Activated B cell treated with CpG ODN at 0.5 μM for 24 hours (primary cell): ENCODE data around the gene MBD6. TPM values are rescaled to one million over a fixed set of nuclear protein-coding genes. Genes with fewer than 3 reads are reported as not detected.

ENCODE experiments used
- ATAC-seq: fragments of 200-7000 bp; cut with Tn5 transposase; one replicate; pipeline ENCODE4 v1.10.0; 2021; ENCODE audit warnings: low read depth, mild to moderate bottlenecking, moderate library complexity
- CTCF ChIA-PET: fragments of 350-600 bp; sonication (Branson Sonifier 250); formaldehyde crosslinking; loops from one replicate; lab custom pipeline; 2021; ENCODE audit warnings: antibody characterized with exemption; lab: Charles Lee
- POLR2A ChIA-PET: fragments of 350-600 bp; sonication (Branson Sonifier 250); formaldehyde crosslinking; loops from one replicate; lab custom pipeline; 2021; ENCODE audit warnings: antibody characterized with exemption; lab: Charles Lee
- DNase-seq: peaks from one replicate; pipeline ENCODE4 v3.0.0; 2022
- H3K27ac Mint-ChIP-seq: one replicate; pipeline ENCODE4 v1.8.0; 2020; ENCODE audit warnings: mixed read lengths
- H3K27me3 Mint-ChIP-seq: one replicate; pipeline ENCODE4 v1.8.0; 2021; ENCODE audit warnings: mixed read lengths
- H3K36me3 Mint-ChIP-seq: one replicate; pipeline ENCODE4 v1.8.0; 2021; ENCODE audit warnings: low read depth, mixed read lengths
- H3K4me1 Mint-ChIP-seq: one replicate; pipeline ENCODE4 v1.8.0; 2021; ENCODE audit warnings: mixed read lengths
- H3K4me3 Mint-ChIP-seq: one replicate; pipeline ENCODE4 v1.8.0; 2020; ENCODE audit warnings: mild to moderate bottlenecking, mixed read lengths
- H3K9me3 Mint-ChIP-seq: one replicate; pipeline ENCODE4 v1.8.0; 2020; ENCODE audit warnings: mixed read lengths
- CTCF ChIP-seq: fragments of 200-600 bp; IDR thresholded peaks from one replicate; pipeline ENCODE4 v1.8.0; 2022; ENCODE audit warnings: antibody characterized with exemption, mild to moderate bottlenecking
- intact Hi-C: fragments of 100-400 bp; cut with micrococcal nuclease; formaldehyde crosslinking; loops from one replicate; pipeline ENCODE4 v1.15.1; 2024
- total RNA-seq: library from RNA; stranded (reverse); gene quantifications from 2 replicates; pipeline ENCODE4 v1.2.3, GENCODE V29; 2022

Gene MBD6
- total RNA-seq, 1 donor from 2014 or later = 105 TPM

- ChIA-PET POLR2A (interaction anchor here (0.6 to 1.8 kb wide), 9 partner anchors 10 to 151 kb away, joined by 3 to 7 read pairs (median 4); partner anchors contain the start of gene DCTN2), CTCF (no interaction called here)
- intact Hi-C loops = no loop called here
- H3K4me3 Mint-ChIP-seq = no peak overlapping the region
- H3K9me3 Mint-ChIP-seq = no peaks in the 10 kb centered on the region
- H3K36me3 Mint-ChIP-seq = peaks cover 90% of the 10 kb centered on the region
- DNase-seq (no peak), ATAC-seq (no peak)
- H3K4me1 Mint-ChIP-seq = peaks cover 21% of the 10 kb centered on the region
- no peak overlapping the region for H3K27ac Mint-ChIP-seq
- no peaks in the 10 kb centered on the region for H3K27me3 Mint-ChIP-seq
- no peak for TF ChIP-seq CTCF
Measured at GRCh38 chr12:57514720-57515407, 7.8 kb upstream of the MBD6 start.

- H3K27ac Mint-ChIP-seq = peak overlapping the region; percentile 46
Measured at GRCh38 chr12:57515408-57515933, 7.2 kb upstream of the MBD6 start.

GRCh38 chr12:57515934-57516541, 6.6 kb upstream of the MBD6 start:
- Mint-ChIP-seq H3K4me3 (no peak overlapping the region), H3K27ac (peak overlapping the region; percentile 46), H3K27me3 (no peaks in the 10 kb centered on the region), H3K4me1 (peaks cover 29% of the 10 kb centered on the region), H3K9me3 (no peaks in the 10 kb centered on the region), H3K36me3 (peaks cover 90% of the 10 kb centered on the region)
- no peak for DNase-seq
- no peak for TF ChIP-seq CTCF
- ChIA-PET POLR2A (interaction anchor here (0.6 to 1.8 kb wide), 7 partner anchors 12 to 107 kb away, joined by 3 to 5 read pairs (median 3); no protein-coding TSS in a partner anchor), CTCF (no interaction called here)
- intact Hi-C loops = no loop called here
- no peak for ATAC-seq

More at GRCh38 chr12:57515408-57515933, 7.2 kb upstream of the MBD6 start:
- H3K4me1 Mint-ChIP-seq = peaks cover 24% of the 10 kb centered on the region
- H3K36me3 Mint-ChIP-seq = peaks cover 92% of the 10 kb centered on the region
- no peak for DNase-seq
- no peaks in the 10 kb centered on the region for H3K27me3 Mint-ChIP-seq
- no peak overlapping the region for H3K4me3 Mint-ChIP-seq
- no peak for TF ChIP-seq CTCF
- H3K9me3 Mint-ChIP-seq = no peaks in the 10 kb centered on the region
- no peak for ATAC-seq
- intact Hi-C loops = no loop called here
- ChIA-PET CTCF (no interaction called here), POLR2A (interaction anchor here (0.6 to 1.8 kb wide), 8 partner anchors 11 to 107 kb away, joined by 3 to 5 read pairs (median 3); no protein-coding TSS in a partner anchor)

- Mint-ChIP-seq H3K4me1 (peaks cover 35% of the 10 kb centered on the region), H3K4me3 (no peak overlapping the region), H3K9me3 (no peaks in the 10 kb centered on the region), H3K27me3 (no peaks in the 10 kb centered on the region), H3K36me3 (peaks cover 83% of the 10 kb centered on the region), H3K27ac (no peak overlapping the region)
- intact Hi-C loops = no loop called here
- DNase-seq (no peak), ATAC-seq (no peak)
- CTCF ChIA-PET = interaction anchor here (0.7 kb wide), 1 partner anchor 74 kb away, joined by 3 read pairs; no protein-coding TSS in a partner anchor
- POLR2A ChIA-PET = interaction anchor here (0.6 to 1.4 kb wide), 3 partner anchors 29 to 35 kb away, joined by 3 read pairs; partner anchors contain the start of gene MARS1
- TF ChIP-seq CTCF = no peak
Measured at GRCh38 chr12:57516617-57517153, 5.9 kb upstream of the MBD6 start.
